ENCODE measurements around the gene TMEM132C.

The TMEM132C gene

DNA sequence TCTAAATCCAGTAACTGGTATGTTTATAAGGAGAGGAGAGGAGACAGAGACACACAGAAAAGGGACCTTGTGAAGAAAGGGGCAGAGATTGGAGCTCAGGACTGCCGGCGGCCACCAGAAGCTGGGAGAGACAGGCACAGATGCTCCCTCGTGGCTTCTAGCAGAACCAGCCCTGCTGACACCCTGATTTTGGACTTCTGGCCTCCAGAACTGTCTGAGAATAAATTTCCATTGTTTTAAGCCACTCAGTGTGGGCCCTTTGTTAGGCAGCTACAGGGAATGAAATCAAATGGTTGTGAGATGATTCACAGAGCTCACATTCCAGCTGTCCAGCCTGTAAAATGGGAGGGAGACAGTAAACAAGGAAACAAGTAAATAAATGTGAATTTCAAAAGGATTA, 47.6 kb downstream of the TMEM132C start:
- H3K27ac Mint-ChIP-seq = no peak overlapping the region
- H3K27me3 Mint-ChIP-seq (ENCODE audit: low read depth) = no peaks in the 10 kb centered on the region
- H3K36me3 Mint-ChIP-seq (ENCODE audit: low read depth) = no peaks in the 10 kb centered on the region
- H3K4me3 Mint-ChIP-seq = no peak overlapping the region
- no peaks in the 10 kb centered on the region for H3K4me1 Mint-ChIP-seq (ENCODE audit: low read depth)
- H3K9me3 Mint-ChIP-seq = peaks cover 20% of the 10 kb centered on the region

DNA sequence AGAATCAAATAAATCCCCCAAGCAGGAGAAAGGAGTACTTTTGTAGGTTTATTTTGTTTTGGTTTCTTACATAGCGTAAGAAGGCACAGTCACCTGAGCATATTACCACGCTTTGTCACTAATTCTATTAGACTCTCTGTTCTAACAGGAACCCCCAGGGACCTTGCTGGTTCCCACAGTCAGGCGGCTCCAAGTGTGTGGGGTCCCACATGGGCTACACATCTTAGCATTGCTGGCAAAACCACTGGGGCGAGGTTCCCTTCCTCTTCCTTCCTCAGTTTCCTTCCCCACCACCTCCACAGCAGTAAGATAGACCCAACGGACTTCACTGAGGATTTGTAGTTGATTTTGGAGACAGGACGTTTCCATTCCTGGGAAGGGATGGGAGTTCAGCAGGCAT, 49.1 kb downstream of the TMEM132C start:
- no peaks in the 10 kb centered on the region for H3K27me3 Mint-ChIP-seq (ENCODE audit: low read depth)
- H3K4me1 Mint-ChIP-seq (ENCODE audit: low read depth) = no peaks in the 10 kb centered on the region
- peaks cover 19% of the 10 kb centered on the region for H3K9me3 Mint-ChIP-seq
- no peaks in the 10 kb centered on the region for H3K36me3 Mint-ChIP-seq (ENCODE audit: low read depth)
- H3K27ac Mint-ChIP-seq = no peak overlapping the region
- H3K4me3 Mint-ChIP-seq = no peak overlapping the region

DNA sequence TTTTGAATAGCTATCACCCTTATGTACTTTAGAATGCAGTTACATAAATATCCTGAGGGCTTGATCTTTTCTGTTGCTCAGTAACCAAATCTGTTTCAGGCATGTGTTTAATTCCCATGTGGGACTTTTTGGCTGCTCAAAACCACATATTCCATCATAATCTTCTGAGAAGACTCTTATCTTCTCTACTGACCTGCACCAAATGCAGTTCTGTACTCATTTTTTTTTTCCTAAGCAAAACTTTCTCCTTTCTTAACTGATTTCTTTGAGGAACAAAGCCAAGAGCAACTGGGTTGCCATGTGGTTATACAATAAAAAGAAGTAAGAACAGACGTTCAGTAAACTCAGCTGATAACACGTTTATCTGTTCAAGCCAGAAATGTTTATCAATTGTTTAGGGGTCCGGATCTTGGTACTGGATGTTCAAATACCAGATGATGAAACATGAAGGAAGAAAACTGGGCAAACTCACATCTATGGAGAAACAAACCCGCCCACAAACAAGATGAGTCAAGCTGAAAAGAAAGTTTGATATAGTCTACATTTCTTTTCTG, 50.1 kb downstream of the TMEM132C start:
- H3K4me1 Mint-ChIP-seq (ENCODE audit: low read depth) = no peaks in the 10 kb centered on the region
- no peaks in the 10 kb centered on the region for H3K27me3 Mint-ChIP-seq (ENCODE audit: low read depth)
- H3K9me3 Mint-ChIP-seq = peaks cover 20% of the 10 kb centered on the region
- H3K27ac Mint-ChIP-seq = no peak overlapping the region
- no peaks in the 10 kb centered on the region for H3K36me3 Mint-ChIP-seq (ENCODE audit: low read depth)
- no peak overlapping the region for H3K4me3 Mint-ChIP-seq

DNA sequence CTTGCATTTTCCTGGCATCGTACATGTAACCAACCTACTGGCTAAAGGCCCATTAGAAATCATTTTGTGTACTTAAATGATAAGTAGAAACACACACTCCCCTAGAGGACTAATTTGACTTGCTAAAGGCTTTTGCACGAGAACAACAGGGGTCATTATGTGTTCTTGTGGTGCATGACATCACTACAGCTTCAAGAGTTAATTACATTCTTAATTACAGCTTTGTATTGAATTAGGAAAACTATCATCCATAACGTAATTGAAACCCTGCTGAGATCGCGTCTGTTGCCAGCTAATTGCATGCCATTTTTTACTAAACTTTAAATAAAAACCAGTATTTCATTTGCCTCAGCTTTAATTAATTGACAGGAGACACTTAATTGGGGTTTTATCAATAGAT, 51.4 kb downstream of the TMEM132C start:
- no peak overlapping the region for H3K4me3 Mint-ChIP-seq
- H3K4me1 Mint-ChIP-seq (ENCODE audit: low read depth) = no peaks in the 10 kb centered on the region
- no peaks in the 10 kb centered on the region for H3K36me3 Mint-ChIP-seq (ENCODE audit: low read depth)
- no peak overlapping the region for H3K27ac Mint-ChIP-seq
- H3K9me3 Mint-ChIP-seq = peaks cover 28% of the 10 kb centered on the region
- no peaks in the 10 kb centered on the region for H3K27me3 Mint-ChIP-seq (ENCODE audit: low read depth)

DNA sequence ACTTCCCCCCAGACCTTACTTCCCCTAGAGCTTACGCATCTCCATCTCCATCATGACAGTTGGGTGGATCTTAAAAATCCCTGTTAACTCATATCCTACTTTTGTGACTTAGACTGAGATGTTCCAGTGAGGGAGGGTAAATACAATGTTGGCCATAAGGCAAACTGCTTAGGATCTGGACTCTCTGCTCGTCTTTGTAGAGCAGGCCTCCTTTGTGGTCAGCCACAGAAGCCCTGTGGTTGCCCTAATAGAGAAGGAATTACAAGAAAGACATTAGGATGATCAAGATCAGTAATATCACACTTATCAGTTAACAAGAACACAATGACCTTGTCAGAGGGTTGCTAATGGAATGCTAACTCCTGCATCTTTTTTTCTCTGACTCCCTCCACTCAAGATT, 52.0 kb downstream of the TMEM132C start:
- Mint-ChIP-seq H3K9me3 (peaks cover 30% of the 10 kb centered on the region), H3K4me3 (no peak overlapping the region), H3K27ac (no peak overlapping the region), H3K27me3 (ENCODE audit: low read depth) (no peaks in the 10 kb centered on the region), H3K36me3 (ENCODE audit: low read depth) (no peaks in the 10 kb centered on the region), H3K4me1 (ENCODE audit: low read depth) (no peaks in the 10 kb centered on the region)

DNA sequence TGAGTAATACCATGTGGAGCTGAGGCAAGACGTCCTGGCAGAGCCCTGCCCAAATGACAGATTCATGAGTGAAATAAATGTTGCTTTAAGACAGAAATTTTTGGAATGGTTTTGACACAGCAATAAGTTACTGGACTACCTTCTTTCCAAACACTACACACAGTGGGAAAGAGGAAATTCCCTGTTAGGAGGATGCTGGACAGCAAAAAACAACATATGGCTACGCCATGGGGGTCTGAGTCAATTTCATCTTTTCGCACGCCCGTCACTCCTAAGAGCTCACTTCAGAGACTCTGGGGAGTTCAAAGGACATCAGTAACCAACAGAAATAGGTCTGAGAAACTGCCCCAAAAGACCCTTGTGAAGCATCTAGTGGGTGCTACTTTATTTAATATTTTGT, 55.4 kb downstream of the TMEM132C start:
- H3K27me3 Mint-ChIP-seq (ENCODE audit: low read depth) = no peaks in the 10 kb centered on the region

DNA sequence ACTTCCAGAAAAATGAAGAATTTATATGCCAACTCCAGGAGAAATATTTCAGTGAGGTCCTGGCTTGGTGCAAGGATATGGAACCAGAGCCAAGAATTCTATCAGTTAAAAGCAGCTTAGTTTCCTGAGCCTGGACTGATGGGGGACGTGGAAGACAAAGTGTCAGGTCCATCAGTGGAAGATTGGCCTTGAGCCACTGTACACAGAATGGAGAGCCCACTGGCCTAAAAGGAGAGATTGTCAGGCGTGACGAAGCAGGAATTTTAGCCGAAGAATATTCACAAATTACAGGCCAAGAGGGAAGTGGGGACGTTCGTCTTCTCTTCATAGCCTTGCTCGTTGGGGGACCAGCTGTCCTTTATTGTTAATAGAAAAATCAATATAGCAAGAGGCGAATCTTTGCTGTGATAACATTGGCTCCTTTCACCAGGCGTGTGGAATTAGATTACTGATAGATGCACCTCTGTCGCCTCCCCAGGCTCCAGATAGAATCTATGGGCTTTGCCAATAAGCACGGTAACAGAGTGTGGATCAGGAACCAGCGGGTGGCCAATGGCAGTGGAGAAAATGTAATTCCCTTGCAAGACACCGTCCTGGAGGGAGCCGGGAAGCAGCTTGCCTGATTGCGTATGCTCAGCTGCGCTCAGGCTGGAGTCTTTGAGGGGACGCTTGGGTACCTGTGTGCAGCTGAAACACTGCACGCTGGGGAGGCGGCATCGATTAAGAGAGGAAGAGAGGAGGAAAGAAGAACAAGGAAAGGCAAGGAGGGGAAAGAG, 56.4 kb downstream of the TMEM132C start:
- Mint-ChIP-seq H3K4me3 (no peak overlapping the region), H3K4me1 (ENCODE audit: low read depth) (no peaks in the 10 kb centered on the region), H3K27me3 (ENCODE audit: low read depth) (no peaks in the 10 kb centered on the region), H3K36me3 (ENCODE audit: low read depth) (no peaks in the 10 kb centered on the region), H3K27ac (no peak overlapping the region), H3K9me3 (peaks cover 32% of the 10 kb centered on the region)

More for the DNA sequence above, 55.4 kb downstream of the TMEM132C start:
- H3K27ac Mint-ChIP-seq = no peak overlapping the region
- H3K9me3 Mint-ChIP-seq = peaks cover 27% of the 10 kb centered on the region
- H3K36me3 Mint-ChIP-seq (ENCODE audit: low read depth) = no peaks in the 10 kb centered on the region
- no peak overlapping the region for H3K4me3 Mint-ChIP-seq
- no peaks in the 10 kb centered on the region for H3K4me1 Mint-ChIP-seq (ENCODE audit: low read depth)

DNA sequence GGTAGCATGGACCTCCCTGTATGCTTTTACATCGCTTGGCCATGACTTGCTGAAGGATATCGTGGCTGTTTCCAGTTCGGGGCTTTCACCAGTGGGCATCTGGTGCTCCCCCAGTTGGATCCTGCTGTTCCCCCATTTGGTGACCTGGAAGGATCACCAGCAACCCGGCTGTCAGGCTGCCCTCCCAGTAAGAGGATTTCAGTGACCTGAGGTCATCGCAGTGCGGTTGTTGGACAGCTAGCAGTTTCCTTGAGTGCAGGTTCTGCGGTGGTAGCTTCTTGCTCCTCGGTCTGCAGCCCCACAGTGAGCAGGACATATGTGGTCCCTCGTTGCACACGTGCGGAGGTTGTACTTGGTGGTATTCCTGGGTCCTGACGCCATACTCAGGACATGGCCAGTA, 58.7 kb downstream of the TMEM132C start:
- no peaks in the 10 kb centered on the region for H3K27me3 Mint-ChIP-seq (ENCODE audit: low read depth)
- no peaks in the 10 kb centered on the region for H3K36me3 Mint-ChIP-seq (ENCODE audit: low read depth)
- H3K4me1 Mint-ChIP-seq (ENCODE audit: low read depth) = no peaks in the 10 kb centered on the region
- peaks cover 20% of the 10 kb centered on the region for H3K9me3 Mint-ChIP-seq
- no peak overlapping the region for H3K4me3 Mint-ChIP-seq
- H3K27ac Mint-ChIP-seq = no peak overlapping the region

DNA sequence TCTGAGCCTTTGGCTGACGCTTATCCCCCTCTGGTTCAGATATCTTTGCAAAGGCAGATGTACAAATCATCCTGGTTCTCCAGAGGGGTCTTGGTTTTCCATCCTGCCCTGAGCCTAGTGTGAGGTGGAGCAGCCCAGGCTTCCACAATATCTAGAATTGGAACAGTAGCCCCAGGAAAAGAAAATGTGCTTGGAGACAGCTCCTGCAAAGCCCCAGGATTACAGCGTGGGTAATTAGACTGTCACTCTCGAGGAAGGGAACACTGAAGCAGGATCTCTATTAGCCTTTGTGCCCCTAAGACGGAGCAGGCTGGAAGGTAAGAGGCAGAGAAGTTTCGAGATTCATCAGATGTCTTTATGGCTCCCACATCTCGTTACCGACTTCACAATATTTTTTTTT, 59.4 kb downstream of the TMEM132C start:
- Mint-ChIP-seq H3K4me3 (no peak overlapping the region), H3K9me3 (peaks cover 20% of the 10 kb centered on the region)

DNA sequence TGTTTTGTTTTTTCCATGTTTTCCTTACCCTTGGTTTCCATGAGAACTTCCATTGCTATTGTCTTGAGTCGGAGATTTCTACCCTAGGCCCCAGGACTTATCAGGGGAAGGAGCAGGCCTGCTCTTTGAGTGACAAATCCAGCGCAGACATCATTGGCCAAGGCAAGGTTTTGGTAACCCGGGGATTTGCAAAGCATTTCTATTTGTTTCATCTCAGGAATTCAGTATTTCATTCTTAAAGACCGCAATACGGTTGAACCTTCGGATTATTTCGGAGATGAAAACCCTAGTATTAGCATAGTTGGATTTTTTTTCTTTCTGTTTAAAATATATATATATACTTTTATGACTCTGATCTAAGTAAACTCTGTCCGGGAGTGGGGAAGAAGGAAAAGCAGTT, 62.0 kb downstream of the TMEM132C start:
- H3K4me3 Mint-ChIP-seq = no peak overlapping the region
- no peaks in the 10 kb centered on the region for H3K27me3 Mint-ChIP-seq (ENCODE audit: low read depth)
- H3K36me3 Mint-ChIP-seq (ENCODE audit: low read depth) = no peaks in the 10 kb centered on the region
- peaks cover 11% of the 10 kb centered on the region for H3K9me3 Mint-ChIP-seq
- H3K4me1 Mint-ChIP-seq (ENCODE audit: low read depth) = no peaks in the 10 kb centered on the region
- H3K27ac Mint-ChIP-seq = no peak overlapping the region

More for the DNA sequence above, 59.4 kb downstream of the TMEM132C start:
- H3K36me3 Mint-ChIP-seq (ENCODE audit: low read depth) = no peaks in the 10 kb centered on the region
- no peaks in the 10 kb centered on the region for H3K27me3 Mint-ChIP-seq (ENCODE audit: low read depth)
- no peaks in the 10 kb centered on the region for H3K4me1 Mint-ChIP-seq (ENCODE audit: low read depth)
- H3K27ac Mint-ChIP-seq = no peak overlapping the region

DNA sequence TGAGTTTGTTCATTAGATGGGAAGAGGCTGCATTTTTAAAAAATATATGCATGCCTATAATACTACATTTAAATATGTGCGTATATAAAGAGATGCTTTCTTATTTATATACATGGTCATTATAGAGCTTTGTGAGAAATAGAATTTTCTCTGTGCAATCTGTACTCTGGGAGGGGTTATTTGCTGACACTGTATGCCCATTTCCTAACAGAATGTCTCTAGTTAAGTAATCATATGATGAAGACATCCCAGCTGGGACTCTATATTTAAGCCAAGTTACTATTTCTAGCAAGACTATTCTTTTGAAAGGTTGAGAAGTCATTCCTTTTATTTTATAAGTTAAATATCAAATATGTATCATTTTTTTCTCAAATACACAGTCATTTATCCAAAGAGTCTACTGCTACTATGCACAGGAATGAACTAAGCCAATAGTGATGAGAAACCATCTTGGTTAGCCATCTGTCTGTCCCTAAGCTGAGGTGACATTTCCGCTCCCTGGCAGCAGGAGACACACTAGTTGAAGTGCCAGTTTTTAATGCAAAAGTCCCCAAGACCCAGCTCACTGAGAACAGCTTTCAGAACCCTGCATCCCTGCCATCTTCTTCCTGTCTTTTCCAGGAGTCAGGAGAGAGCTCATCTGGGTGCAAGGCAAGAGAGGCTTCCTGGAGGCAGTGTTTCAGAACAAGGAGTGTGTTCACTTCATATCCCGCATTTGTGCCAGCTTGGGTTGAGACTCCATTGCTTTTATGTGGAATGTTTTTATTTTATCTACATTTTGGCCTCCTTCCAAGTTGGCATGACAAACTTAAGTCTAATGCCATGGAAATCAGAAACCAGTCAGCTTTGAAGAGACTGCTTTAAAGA, 69.5 kb downstream of the TMEM132C start:
- H3K9me3 Mint-ChIP-seq = peaks cover 4% of the 10 kb centered on the region
- no peaks in the 10 kb centered on the region for H3K27me3 Mint-ChIP-seq (ENCODE audit: low read depth)
- no peak overlapping the region for H3K27ac Mint-ChIP-seq
- no peak overlapping the region for H3K4me3 Mint-ChIP-seq
- no peaks in the 10 kb centered on the region for H3K36me3 Mint-ChIP-seq (ENCODE audit: low read depth)
- H3K4me1 Mint-ChIP-seq (ENCODE audit: low read depth) = no peaks in the 10 kb centered on the region

DNA sequence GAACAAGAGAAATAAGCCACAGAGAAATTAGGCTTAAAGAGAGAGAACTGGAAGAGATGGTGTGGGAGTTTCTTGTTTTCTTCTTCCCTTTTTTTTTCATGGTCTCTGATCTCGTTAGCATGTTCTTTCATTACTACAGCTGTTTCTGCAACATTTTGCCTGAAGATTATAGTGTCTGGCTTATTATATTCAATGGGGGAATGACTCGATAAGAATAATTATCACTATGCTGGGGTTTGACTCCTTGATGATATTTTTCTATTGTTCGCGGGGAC, 70.0 kb downstream of the TMEM132C start:
- Mint-ChIP-seq H3K36me3 (ENCODE audit: low read depth) (no peaks in the 10 kb centered on the region), H3K27ac (no peak overlapping the region), H3K4me1 (ENCODE audit: low read depth) (no peaks in the 10 kb centered on the region), H3K27me3 (ENCODE audit: low read depth) (no peaks in the 10 kb centered on the region), H3K9me3 (peaks cover 4% of the 10 kb centered on the region), H3K4me3 (no peak overlapping the region)

DNA sequence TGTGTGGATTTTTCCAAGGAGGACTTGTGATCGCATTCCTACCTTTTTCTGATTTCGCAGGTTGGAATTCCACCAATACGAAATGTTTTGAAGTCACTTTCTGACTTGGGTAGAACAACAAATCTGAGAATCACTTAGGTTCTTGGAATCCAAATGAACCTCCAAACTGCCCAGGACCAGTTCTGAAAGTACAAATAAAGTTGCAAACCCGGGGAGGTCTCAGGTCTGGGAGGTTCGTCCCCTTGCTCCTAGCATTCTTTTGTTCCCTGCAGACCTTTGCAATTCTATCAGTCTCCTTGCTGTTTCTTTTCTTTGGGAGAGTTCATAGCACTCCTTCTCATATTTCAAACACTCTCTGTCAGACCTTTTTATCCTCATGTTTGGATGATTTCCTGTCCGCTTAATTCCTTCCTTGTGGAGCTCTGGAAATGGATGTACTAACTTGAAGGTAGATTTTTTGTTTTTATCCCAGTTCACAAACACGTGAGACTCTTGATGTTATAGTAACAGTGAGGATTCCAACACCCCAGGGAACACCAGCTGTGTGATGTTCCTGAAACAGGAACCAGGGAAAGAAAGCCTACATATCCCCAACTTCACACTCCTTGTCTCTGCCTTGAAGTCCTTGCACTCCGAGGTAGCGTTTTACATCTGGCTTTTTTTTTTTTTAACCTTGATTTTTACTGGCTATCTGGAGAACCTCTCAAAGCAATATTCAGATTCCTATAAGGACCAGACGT, 70.6 kb downstream of the TMEM132C start:
- Mint-ChIP-seq H3K27me3 (ENCODE audit: low read depth) (no peaks in the 10 kb centered on the region), H3K27ac (no peak overlapping the region), H3K4me1 (ENCODE audit: low read depth) (no peaks in the 10 kb centered on the region), H3K9me3 (peaks cover 4% of the 10 kb centered on the region), H3K36me3 (ENCODE audit: low read depth) (no peaks in the 10 kb centered on the region), H3K4me3 (no peak overlapping the region)

DNA sequence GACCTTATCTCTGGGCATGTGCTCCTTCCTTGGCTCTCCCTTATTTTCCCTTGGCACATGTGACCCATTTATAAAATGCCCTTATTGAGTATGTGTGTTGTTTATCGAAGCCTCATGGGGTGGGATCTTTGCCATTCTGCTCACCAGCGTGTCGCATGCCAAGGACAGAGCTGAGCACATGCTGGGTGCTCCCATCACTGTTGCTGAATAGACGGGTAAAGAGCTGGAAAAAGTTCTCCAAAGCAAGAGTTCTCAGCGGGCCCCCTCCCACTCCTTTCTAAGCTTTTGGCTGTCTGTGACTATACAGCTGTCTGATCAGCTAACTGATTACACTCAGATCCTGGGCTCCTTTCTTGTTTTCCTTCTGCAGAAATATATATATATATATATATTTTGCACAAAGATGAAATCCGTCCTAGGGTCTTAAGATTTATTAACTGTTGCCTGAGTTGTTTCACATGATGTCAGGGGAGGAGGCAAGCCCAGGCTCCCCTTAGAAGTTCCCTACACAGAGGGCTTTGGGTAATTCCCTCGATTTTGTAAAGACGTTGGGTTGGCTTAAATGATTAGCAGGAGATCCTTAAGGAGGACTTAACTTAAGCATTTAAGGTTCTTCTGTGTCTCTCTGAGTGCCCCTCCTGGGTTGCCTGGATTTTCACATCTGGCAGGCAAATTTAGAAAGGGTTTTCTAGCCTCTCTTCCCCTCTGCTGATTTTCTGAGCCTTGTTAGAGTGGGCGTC, 71.6 kb downstream of the TMEM132C start:
- Mint-ChIP-seq H3K4me1 (ENCODE audit: low read depth) (no peaks in the 10 kb centered on the region), H3K27ac (no peak overlapping the region), H3K4me3 (no peak overlapping the region), H3K36me3 (ENCODE audit: low read depth) (no peaks in the 10 kb centered on the region), H3K9me3 (peaks cover 5% of the 10 kb centered on the region), H3K27me3 (ENCODE audit: low read depth) (no peaks in the 10 kb centered on the region)
